Loucy (cell line): ENCODE data around the gene EXO5.

Source experiments
- H2AFZ ChIP-seq: fragments of 200-600 bp; sonication (generic); 2 replicates; pipeline ENCODE4 v1.6.0; 2016; ENCODE audit warnings: antibody characterized with exemption, mild to moderate bottlenecking, low read length, moderate library complexity
- H3F3A ChIP-seq: fragments of 200-600 bp; 2 replicates; pipeline ENCODE4 v1.6.0; 2016; ENCODE audit warnings: antibody characterized with exemption, low read depth, mild to moderate bottlenecking
- H3K27me3 ChIP-seq: fragments of 200-600 bp; sonication (generic); 2 replicates; pipeline ENCODE4 v1.6.1; 2014; ENCODE audit warnings: low read length, mild to moderate bottlenecking; ENCODE audit not compliant: insufficient read depth, poor library complexity, severe bottlenecking
- H3K36me3 ChIP-seq: fragments of 200-600 bp; sonication (generic); 2 replicates; pipeline ENCODE4 v1.6.1; 2016; ENCODE audit warnings: low read length; ENCODE audit not compliant: insufficient read depth
- H3K4me1 ChIP-seq: fragments of 200-600 bp; sonication (generic); 2 replicates; pipeline ENCODE4 v1.5.1; 2014; ENCODE audit warnings: low read length, mild to moderate bottlenecking; ENCODE audit not compliant: insufficient read depth, poor library complexity, severe bottlenecking
- H3K4me2 ChIP-seq: fragments of 200-600 bp; sonication (generic); 2 replicates; pipeline ENCODE4 v1.6.0; 2014; ENCODE audit warnings: antibody characterized with exemption, low read length, low read depth, mild to moderate bottlenecking; ENCODE audit not compliant: poor library complexity, severe bottlenecking
- H3K4me3 ChIP-seq: fragments of 200-600 bp; sonication (generic); 2 replicates; pipeline ENCODE4 v1.5.1; 2014; ENCODE audit warnings: low read length, mild to moderate bottlenecking, mixed read lengths; ENCODE audit not compliant: poor library complexity, severe bottlenecking
- H3K79me2 ChIP-seq: fragments of 200-600 bp; sonication (generic); 2 replicates; pipeline ENCODE4 v1.6.1; 2014; ENCODE audit warnings: low read length; ENCODE audit not compliant: insufficient read depth
- H3K9ac ChIP-seq: fragments of 200-600 bp; sonication (generic); 2 replicates; pipeline ENCODE4 v1.6.0; 2014; ENCODE audit warnings: mild to moderate bottlenecking, low read depth, low read length, moderate library complexity; ENCODE audit not compliant: poor library complexity, severe bottlenecking
- H3K9me2 ChIP-seq: fragments of 200-600 bp; sonication (generic); replicated peaks from 2 replicates; pipeline ENCODE4 v1.6.1; 2016; ENCODE audit warnings: low read depth, low read length, mixed read lengths
- H3K9me3 ChIP-seq: fragments of 200-600 bp; sonication (generic); 2 replicates; pipeline ENCODE4 v1.6.1; 2014; ENCODE audit warnings: mild to moderate bottlenecking, antibody characterized with exemption, low read length, low read depth; ENCODE audit not compliant: insufficient read depth
- H4K20me1 ChIP-seq: fragments of 200-600 bp; sonication (generic); 2 replicates; pipeline ENCODE4 v1.6.0; 2014; ENCODE audit warnings: antibody characterized with exemption, low read length, mild to moderate bottlenecking; ENCODE audit not compliant: insufficient read depth, poor library complexity, severe bottlenecking
- CTCF ChIP-seq: fragments of 200-600 bp; sonication (generic); conservative IDR thresholded peaks from 2 replicates; pipeline ENCODE4 v1.5.1; 2014; ENCODE audit warnings: mild to moderate bottlenecking, antibody characterized with exemption, low read length
- EZH2phosphoT487 ChIP-seq: fragments of 200-600 bp; IDR thresholded peaks from 2 replicates; pipeline ENCODE4 v1.6.1; 2018; ENCODE audit warnings: antibody characterized with exemption, mild to moderate bottlenecking, moderate library complexity, borderline replicate concordance

The EXO5 gene

GRCh38 chr1:40534589-40534988 is 26.0 kb downstream of the EXO5 start:
- no peak overlapping the region for H3K9ac ChIP-seq
- no peaks in the 10 kb centered on the region for H4K20me1 ChIP-seq
- no peaks in the 10 kb centered on the region for H3K27me3 ChIP-seq
- no peaks in the 10 kb centered on the region for H3F3A ChIP-seq
- H3K9me2 ChIP-seq = no peaks in the 10 kb centered on the region
- H3K36me3 ChIP-seq = no peaks in the 10 kb centered on the region
- H3K9me3 ChIP-seq = no peaks in the 10 kb centered on the region
- H2AFZ ChIP-seq = no peak overlapping the region
- peaks cover 22% of the 10 kb centered on the region for H3K4me1 ChIP-seq
- no peak overlapping the region for H3K4me2 ChIP-seq
- H3K4me3 ChIP-seq = no peak overlapping the region
- peaks cover 5% of the 10 kb centered on the region; the same call in 1 of the 2 replicates for H3K79me2 ChIP-seq
- no peak for TF ChIP-seq CTCF
- TF ChIP-seq EZH2phosphoT487 = no peak

- no peak overlapping the region for H2AFZ ChIP-seq
- no peak overlapping the region for H3K4me2 ChIP-seq
- TF ChIP-seq EZH2phosphoT487 (no peak), CTCF (no peak)
- no peaks in the 10 kb centered on the region for H3K9me3 ChIP-seq
- H3K36me3 ChIP-seq = no peaks in the 10 kb centered on the region
- no peaks in the 10 kb centered on the region for H3K9me2 ChIP-seq
- peaks cover 22% of the 10 kb centered on the region for H3K4me1 ChIP-seq
- H3K79me2 ChIP-seq = peaks cover 5% of the 10 kb centered on the region; the same call in 1 of the 2 replicates
- no peaks in the 10 kb centered on the region for H4K20me1 ChIP-seq
- H3F3A ChIP-seq = no peaks in the 10 kb centered on the region
- H3K9ac ChIP-seq = no peak overlapping the region
- H3K27me3 ChIP-seq = no peaks in the 10 kb centered on the region
- H3K4me3 ChIP-seq = no peak overlapping the region
Measured at GRCh38 chr1:40535732-40536131, 27.2 kb downstream of the EXO5 start.

- Histone ChIP-seq H3K36me3 (0 out of 2 replicates have a peak, but pooled peaks cover 6% of the 10 kb centered on the region), H4K20me1 (no peaks in the 10 kb centered on the region)
Measured at GRCh38 chr1:40539338-40539737, 30.8 kb downstream of the EXO5 start.

More at GRCh38 chr1:40539338-40539737, 30.8 kb downstream of the EXO5 start:
- H3F3A ChIP-seq = no peaks in the 10 kb centered on the region
- H3K4me1 ChIP-seq = no peaks in the 10 kb centered on the region
- H3K4me2 ChIP-seq = no peak overlapping the region
- no peak overlapping the region for H2AFZ ChIP-seq
- TF ChIP-seq CTCF = no peak
- no peak for TF ChIP-seq EZH2phosphoT487
- H3K9me3 ChIP-seq = no peaks in the 10 kb centered on the region
- no peaks in the 10 kb centered on the region for H3K9me2 ChIP-seq
- H3K9ac ChIP-seq = no peak overlapping the region
- H3K4me3 ChIP-seq = no peak overlapping the region
- H3K79me2 ChIP-seq = no peaks in the 10 kb centered on the region; the same call in 1 of the 2 replicates
- H3K27me3 ChIP-seq = no peaks in the 10 kb centered on the region
